ENCODE results near the gene BAIAP2.

The BAIAP2 gene

GRCh38 chr17:81160306-81160705 lies 125.4 kb downstream of the BAIAP2 start:
- peaks cover 2% of the 10 kb centered on the region for H3K4me1 Mint-ChIP-seq (ENCODE audit: low read depth)
- no peak overlapping the region for H3K27ac Mint-ChIP-seq
- H3K27me3 Mint-ChIP-seq: peaks cover 29% of the 10 kb centered on the region
- no peak for DNase-seq
- no peaks in the 10 kb centered on the region for H3K9me3 Mint-ChIP-seq
- no peak overlapping the region for H3K4me3 Mint-ChIP-seq
- H3K36me3 Mint-ChIP-seq (ENCODE audit: low read depth): no peaks in the 10 kb centered on the region

GRCh38 chr17:81160747-81161453 lies 125.9 kb downstream of the BAIAP2 start:
- Mint-ChIP-seq H3K27me3 (peaks cover 29% of the 10 kb centered on the region), H3K9me3 (no peaks in the 10 kb centered on the region), H3K36me3 (ENCODE audit: low read depth) (no peaks in the 10 kb centered on the region), H3K27ac (no peak overlapping the region), H3K4me1 (ENCODE audit: low read depth) (peaks cover 2% of the 10 kb centered on the region), H3K4me3 (no peak overlapping the region)
- DNase-seq: no peak

- Mint-ChIP-seq H3K27me3 (peaks cover 29% of the 10 kb centered on the region), H3K27ac (no peak overlapping the region), H3K9me3 (no peaks in the 10 kb centered on the region), H3K36me3 (ENCODE audit: low read depth) (no peaks in the 10 kb centered on the region), H3K4me1 (ENCODE audit: low read depth) (peaks cover 2% of the 10 kb centered on the region), H3K4me3 (no peak overlapping the region)
- DNase-seq: no peak
Observed at GRCh38 chr17:81161536-81161935, 126.6 kb downstream of the BAIAP2 start.

DNA sequence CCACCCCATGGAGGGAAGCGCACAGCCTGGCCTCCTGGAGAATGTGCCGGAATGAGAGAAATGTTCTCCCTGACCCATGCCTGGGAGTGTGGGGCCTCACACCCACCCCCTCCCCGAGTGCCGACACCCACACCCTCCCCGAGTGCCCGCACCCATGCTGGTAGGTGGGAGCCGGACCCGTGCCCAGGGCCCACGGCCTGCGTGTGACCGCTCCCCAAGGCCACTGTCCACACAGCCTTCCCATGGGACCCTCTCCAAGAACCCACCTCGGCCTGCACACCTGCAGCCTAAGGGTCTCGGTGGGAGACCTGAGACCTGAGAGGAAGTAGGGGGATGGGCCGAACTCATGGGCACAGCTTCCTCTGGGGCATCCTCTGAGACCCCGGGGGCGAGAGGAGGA lies 127.0 kb downstream of the BAIAP2 start:
- Mint-ChIP-seq H3K4me3 (no peak overlapping the region), H3K27me3 (peaks cover 29% of the 10 kb centered on the region), H3K4me1 (ENCODE audit: low read depth) (peaks cover 2% of the 10 kb centered on the region), H3K9me3 (no peaks in the 10 kb centered on the region), H3K36me3 (ENCODE audit: low read depth) (no peaks in the 10 kb centered on the region), H3K27ac (no peak overlapping the region)
- DNase-seq: no peak

DNA sequence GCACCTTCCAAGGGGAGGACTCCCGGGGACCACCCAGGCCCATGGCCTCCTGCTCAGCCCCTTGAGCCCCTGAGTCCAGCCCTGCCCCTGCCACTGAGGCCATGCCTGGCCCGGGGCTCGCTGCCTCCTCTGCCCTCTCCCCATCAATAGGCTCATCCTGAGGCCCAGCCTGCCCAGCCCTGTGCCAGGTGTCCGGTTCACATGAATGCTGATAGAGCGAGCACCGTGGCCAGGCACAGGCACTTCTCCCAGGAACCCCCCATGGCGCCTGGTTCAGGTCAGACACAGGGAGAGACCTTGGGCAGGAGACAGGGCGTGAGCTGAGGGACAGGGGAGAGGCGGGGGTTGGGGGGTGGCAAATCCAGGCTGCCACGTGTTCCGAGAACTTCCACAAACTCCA lies 127.5 kb downstream of the BAIAP2 start:
- no peak overlapping the region for H3K27ac Mint-ChIP-seq
- H3K27me3 Mint-ChIP-seq: peaks cover 33% of the 10 kb centered on the region
- no peak for DNase-seq
- H3K9me3 Mint-ChIP-seq: no peaks in the 10 kb centered on the region
- peaks cover 2% of the 10 kb centered on the region for H3K4me1 Mint-ChIP-seq (ENCODE audit: low read depth)
- no peak overlapping the region for H3K4me3 Mint-ChIP-seq
- no peaks in the 10 kb centered on the region for H3K36me3 Mint-ChIP-seq (ENCODE audit: low read depth)

GRCh38 chr17:81163051-81163695 lies 128.2 kb downstream of the BAIAP2 start:
- H3K27me3 Mint-ChIP-seq: peaks cover 33% of the 10 kb centered on the region
- H3K9me3 Mint-ChIP-seq: no peaks in the 10 kb centered on the region
- H3K4me1 Mint-ChIP-seq (ENCODE audit: low read depth): peaks cover 2% of the 10 kb centered on the region
- DNase-seq: no peak
- H3K4me3 Mint-ChIP-seq: no peak overlapping the region
- H3K36me3 Mint-ChIP-seq (ENCODE audit: low read depth): no peaks in the 10 kb centered on the region
- H3K27ac Mint-ChIP-seq: no peak overlapping the region

- Mint-ChIP-seq H3K4me3 (no peak overlapping the region), H3K27me3 (peaks cover 32% of the 10 kb centered on the region), H3K27ac (no peak overlapping the region)
Observed at GRCh38 chr17:81163703-81164370, 128.9 kb downstream of the BAIAP2 start.

GRCh38 chr17:81164371-81165245 lies 129.7 kb downstream of the BAIAP2 start:
- no peaks in the 10 kb centered on the region for H3K9me3 Mint-ChIP-seq
- peaks cover 29% of the 10 kb centered on the region for H3K27me3 Mint-ChIP-seq
- no peaks in the 10 kb centered on the region for H3K36me3 Mint-ChIP-seq (ENCODE audit: low read depth)
- H3K4me1 Mint-ChIP-seq (ENCODE audit: low read depth): peaks cover 2% of the 10 kb centered on the region
- no peak for DNase-seq
- no peak overlapping the region for H3K4me3 Mint-ChIP-seq
- H3K27ac Mint-ChIP-seq: no peak overlapping the region

More at GRCh38 chr17:81163703-81164370, 128.9 kb downstream of the BAIAP2 start:
- H3K9me3 Mint-ChIP-seq: no peaks in the 10 kb centered on the region
- peaks cover 2% of the 10 kb centered on the region for H3K4me1 Mint-ChIP-seq (ENCODE audit: low read depth)
- no peak for DNase-seq
- no peaks in the 10 kb centered on the region for H3K36me3 Mint-ChIP-seq (ENCODE audit: low read depth)

DNA sequence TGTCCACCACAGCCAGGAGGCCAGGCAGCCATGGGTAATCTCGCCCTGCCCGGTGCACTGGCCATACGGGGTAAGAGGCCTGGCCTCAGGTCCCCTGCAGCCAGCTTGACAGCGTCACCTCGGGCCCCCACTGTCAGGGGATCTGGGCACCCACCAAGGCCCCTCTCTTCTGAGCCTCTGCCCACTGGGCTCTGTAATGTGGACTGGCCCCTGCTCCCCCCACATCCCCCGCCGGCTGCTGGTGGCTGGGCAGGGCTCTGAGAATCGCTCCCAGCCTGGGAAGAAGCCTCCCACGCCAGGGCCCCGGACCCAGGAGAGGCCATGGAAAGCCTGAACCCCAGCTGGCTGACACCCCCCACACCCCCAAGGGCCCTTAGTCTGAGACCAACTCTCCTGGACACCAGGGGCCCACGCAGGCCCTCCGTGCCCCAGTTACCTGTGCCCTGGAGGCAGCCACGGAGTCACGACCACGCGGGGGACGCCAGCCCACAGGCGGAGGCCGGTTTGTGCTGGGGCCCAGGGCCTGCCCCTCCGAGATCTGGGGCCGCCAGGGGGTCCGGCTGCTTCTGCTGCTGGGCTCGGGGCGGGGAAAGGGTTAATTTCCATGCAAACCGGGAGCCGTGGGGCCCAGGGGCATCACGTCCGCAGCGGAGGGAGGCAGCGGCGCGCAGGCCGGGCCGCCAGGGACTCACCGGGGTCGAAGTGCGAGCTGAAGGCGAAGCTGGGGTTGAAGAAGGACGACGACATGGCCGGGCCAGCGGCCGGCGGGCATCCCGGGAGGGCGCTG lies 130.5 kb downstream of the BAIAP2 start, which contains the start of gene PVALEF:
PVALEF (plus strand) TSS at position 262 of the 787 bp plus-strand sequence. CDS start 15,720 bp downstream, outside the sequence.
- H3K9me3 Mint-ChIP-seq: no peaks in the 10 kb centered on the region
- H3K27me3 Mint-ChIP-seq: peaks cover 28% of the 10 kb centered on the region
- peaks cover 2% of the 10 kb centered on the region for H3K4me1 Mint-ChIP-seq (ENCODE audit: low read depth)
- H3K27ac Mint-ChIP-seq: no peak within 1 kb of the TSS
- H3K4me3 Mint-ChIP-seq: no peak within 1 kb of the TSS
- DNase-seq: no peak
- H3K36me3 Mint-ChIP-seq (ENCODE audit: low read depth): no peaks in the 10 kb centered on the region

DNA sequence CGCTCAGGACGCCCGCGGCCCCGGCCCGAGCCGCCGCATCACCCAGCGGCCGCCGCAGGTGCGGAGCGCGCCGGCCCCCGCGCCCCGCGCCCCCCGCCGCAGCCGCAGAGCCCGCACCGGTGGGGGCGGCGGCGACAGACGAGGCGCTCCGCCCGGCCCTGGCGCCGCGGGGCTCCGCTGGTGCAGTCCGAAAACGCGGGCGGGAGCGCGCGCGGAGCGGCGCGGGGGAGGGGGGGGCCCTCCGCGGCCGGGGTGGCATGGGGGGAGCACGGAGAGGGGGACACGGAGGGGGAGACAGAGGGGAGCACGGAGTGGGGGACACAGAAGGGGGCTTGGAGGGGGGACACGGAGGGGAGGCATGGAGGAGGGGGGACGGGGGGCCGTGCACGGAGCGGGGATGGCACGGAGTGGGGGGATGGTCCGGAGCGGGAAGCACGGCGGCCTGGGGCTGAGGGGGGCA lies 131.1 kb downstream of the BAIAP2 start, which contains the start of gene AATK:
AATK (minus strand) TSS at position 189 of the 460 bp plus-strand sequence. CDS start 229 bp downstream, outside the sequence.
- no peak within 1 kb of the TSS for H3K4me3 Mint-ChIP-seq
- peaks cover 2% of the 10 kb centered on the region for H3K4me1 Mint-ChIP-seq (ENCODE audit: low read depth)
- peaks cover 21% of the 10 kb centered on the region for H3K27me3 Mint-ChIP-seq
- H3K27ac Mint-ChIP-seq: no peak within 1 kb of the TSS
- H3K9me3 Mint-ChIP-seq: no peaks in the 10 kb centered on the region
- DNase-seq: no peak
- H3K36me3 Mint-ChIP-seq (ENCODE audit: low read depth): no peaks in the 10 kb centered on the region

Data from activated T-cell treated with anti-CD3 and anti-CD28 coated beads, Interleukin-2, amount 50 U/mL, for 24 hours (primary cell).